Measurements from ENCODE around the gene GNL2.

The GNL2 gene

GRCh38 chr1:37517569-37517968 is 78.2 kb downstream of the GNL2 start:
- no peak for TF ChIP-seq CTCF (IDR thresholded peaks at IDR 0.05; ENCODE audit: low read depth, low read length)
- H3K9me3 ChIP-seq (ENCODE audit: insufficient read depth, low read length), result no peaks in the 10 kb centered on the region
- peaks cover 4% of the 10 kb centered on the region; the same call in 1 of the 2 replicates for H4K20me1 ChIP-seq (ENCODE audit: insufficient read depth, low read length)

More at GRCh38 chr1:37517569-37517968, 78.2 kb downstream of the GNL2 start:
- no peak overlapping the region for H3K9ac ChIP-seq (ENCODE audit: low read length)
- H3K36me3 ChIP-seq (replicated peaks; ENCODE audit: low read depth, low read length), result peaks cover 4% of the 10 kb centered on the region
- H3K4me2 ChIP-seq (ENCODE audit: low read length), result no peak overlapping the region
- H3K4me1 ChIP-seq (ENCODE audit: low read length), result peaks cover 10% of the 10 kb centered on the region
- H3K27ac ChIP-seq (ENCODE audit: low read length), result no peak overlapping the region
- no peak overlapping the region for H2AFZ ChIP-seq (ENCODE audit: low read depth, low read length)
- no peaks in the 10 kb centered on the region for H3K27me3 ChIP-seq (ENCODE audit: low read depth, low read length)
- peaks cover 11% of the 10 kb centered on the region for H3K79me2 ChIP-seq (ENCODE audit: low read length)
- H3K4me3 ChIP-seq (ENCODE audit: low read length), result no peak overlapping the region

Data from OCI-LY3 (cell line).